WTC11 (cell line): ENCODE data around the gene GRIK2. TPM values are rescaled to one million over a fixed set of nuclear protein-coding genes. Genes with fewer than 3 reads are reported as not detected.

ENCODE experiments used
- ATAC-seq: fragments of 200-7000 bp; cut with Tn5 transposase; 2 replicates; pipeline ENCODE4 v1.10.0; 2021; ENCODE audit warnings: mild to moderate bottlenecking, moderate library complexity
- CTCF ChIA-PET: fragments of 300-600 bp; sonication (Branson Sonifier 250); formaldehyde crosslinking; loops from one replicate; lab custom pipeline; 2021; ENCODE audit warnings: antibody characterized with exemption; lab: Charles Lee
- POLR2A ChIA-PET: fragments of 350-600 bp; sonication (Branson Sonifier 250); formaldehyde crosslinking; loops from one replicate; lab custom pipeline; 2021; ENCODE audit warnings: antibody characterized with exemption; lab: Charles Lee
- DNase-seq: peaks from one replicate; pipeline ENCODE4 v3.0.0; 2021; ENCODE audit warnings: low spot score
- H3K27ac Mint-ChIP-seq: 2 replicates; pipeline ENCODE4 v1.8.0; 2021; ENCODE audit warnings: mixed read lengths
- H3K27me3 Mint-ChIP-seq: 2 replicates; pipeline ENCODE4 v1.8.0; 2021; ENCODE audit warnings: low read depth, mild to moderate bottlenecking, moderate library complexity, mixed read lengths
- H3K36me3 Mint-ChIP-seq: 2 replicates; pipeline ENCODE4 v1.8.0; 2021; ENCODE audit warnings: mixed read lengths
- H3K4me1 Mint-ChIP-seq: 2 replicates; pipeline ENCODE4 v1.8.0; 2022; ENCODE audit warnings: mixed read lengths
- H3K4me3 Mint-ChIP-seq: 2 replicates; pipeline ENCODE4 v1.8.0; 2021; ENCODE audit warnings: mild to moderate bottlenecking, moderate library complexity, mixed read lengths
- H3K9me3 Mint-ChIP-seq: 2 replicates; pipeline ENCODE4 v1.8.0; 2021; ENCODE audit warnings: mixed read lengths
- CDX4 ChIP-seq: fragments of 250-450 bp; sonication (Bioruptor Pico); IDR thresholded peaks from 2 replicates; pipeline ENCODE4 v1.9.0; 2021; ENCODE audit warnings: moderate library complexity, mild to moderate bottlenecking, inconsistent platforms, borderline replicate concordance
- ESRRA ChIP-seq: sonication (generic); formaldehyde crosslinking; IDR thresholded peaks from 2 replicates; pipeline ENCODE4 v1.8.1; 2022; ENCODE audit warnings: mild to moderate bottlenecking, missing genetic modification reagents, borderline replicate concordance
- JAZF1 ChIP-seq: fragments of 250-450 bp; sonication (Bioruptor Pico); IDR thresholded peaks from 2 replicates; pipeline ENCODE4 v1.9.0; 2021; ENCODE audit warnings: moderate library complexity, mild to moderate bottlenecking, inconsistent platforms
- KAT7 ChIP-seq: sonication (generic); formaldehyde crosslinking; IDR thresholded peaks from 2 replicates; pipeline ENCODE4 v1.8.1; 2023; ENCODE audit warnings: missing genetic modification reagents, mild to moderate bottlenecking, borderline replicate concordance
- NFYB ChIP-seq: sonication (generic); formaldehyde crosslinking; conservative IDR thresholded peaks from 2 replicates; pipeline ENCODE4 v1.8.0; 2022; ENCODE audit warnings: low read depth, missing genetic modification reagents
- NR2C2 ChIP-seq: sonication (generic); formaldehyde crosslinking; IDR thresholded peaks from 2 replicates; pipeline ENCODE4 v1.8.0; 2022; ENCODE audit warnings: mild to moderate bottlenecking, missing genetic modification reagents
- TEAD1 ChIP-seq: sonication (generic); formaldehyde crosslinking; IDR thresholded peaks from 2 replicates; pipeline ENCODE4 v1.8.0; 2022; ENCODE audit warnings: mild to moderate bottlenecking, missing genetic modification reagents
- ZNF219 ChIP-seq: sonication (generic); formaldehyde crosslinking; IDR thresholded peaks from 2 replicates; pipeline ENCODE4 v1.8.0; 2023; ENCODE audit warnings: missing genetic modification reagents, mild to moderate bottlenecking, borderline replicate concordance
- ZNF281 ChIP-seq: sonication (generic); formaldehyde crosslinking; IDR thresholded peaks from 2 replicates; pipeline ENCODE4 v1.8.0; 2023; ENCODE audit warnings: mild to moderate bottlenecking, missing genetic modification reagents
- ZNF512 ChIP-seq: sonication (generic); formaldehyde crosslinking; IDR thresholded peaks from 2 replicates; pipeline ENCODE4 v1.8.1; 2022; ENCODE audit warnings: missing genetic modification reagents, borderline replicate concordance
- total RNA-seq: library from RNA; stranded (reverse); gene quantifications from 3 replicates; pipeline ENCODE4 v1.2.3, GENCODE V29; 2021
- TF ChIP-seq, protein P1 (sequence below): sonication (generic); formaldehyde crosslinking; IDR thresholded peaks from 2 replicates; pipeline ENCODE4 v1.8.1; 2023; ENCODE audit warnings: mild to moderate bottlenecking, missing genetic modification reagents, moderate library complexity
- TF ChIP-seq, protein P2 (sequence below): sonication (generic); formaldehyde crosslinking; IDR thresholded peaks from 2 replicates; pipeline ENCODE4 v1.8.0; 2022; ENCODE audit warnings: mild to moderate bottlenecking, missing genetic modification reagents
- TF ChIP-seq, protein P3 (sequence below): sonication (generic); formaldehyde crosslinking; IDR thresholded peaks from 2 replicates; pipeline ENCODE4 v1.8.0; 2022; ENCODE audit warnings: missing genetic modification reagents

GRIK2 gene
- total RNA-seq, 1 experiment from 2014 or later = 2.7 TPM

GRCh38 chr6:102022281-102022680 is 628.8 kb downstream of the GRIK2 start:
- ChIA-PET CTCF (no interaction called here), POLR2A (no interaction called here)
- no peaks in the 10 kb centered on the region for H3K27me3 Mint-ChIP-seq
- DNase-seq (no peak), ATAC-seq (no peak)
- H3K4me3 Mint-ChIP-seq = no peak overlapping the region
- no peaks in the 10 kb centered on the region for H3K9me3 Mint-ChIP-seq
- no peak overlapping the region for H3K27ac Mint-ChIP-seq
- no peaks in the 10 kb centered on the region for H3K4me1 Mint-ChIP-seq
- no peaks in the 10 kb centered on the region for H3K36me3 Mint-ChIP-seq
- TF ChIP-seq CDX4 (CRISPR knock-in tag) (no peak), ZNF219 (CRISPR knock-in tag) (no peak), ZNF512 (CRISPR knock-in tag) (no peak), NFYB (CRISPR knock-in tag) (no peak), NR2C2 (CRISPR knock-in tag) (no peak), KAT7 (CRISPR knock-in tag) (no peak)
- TF ChIP-seq, protein P1, sequence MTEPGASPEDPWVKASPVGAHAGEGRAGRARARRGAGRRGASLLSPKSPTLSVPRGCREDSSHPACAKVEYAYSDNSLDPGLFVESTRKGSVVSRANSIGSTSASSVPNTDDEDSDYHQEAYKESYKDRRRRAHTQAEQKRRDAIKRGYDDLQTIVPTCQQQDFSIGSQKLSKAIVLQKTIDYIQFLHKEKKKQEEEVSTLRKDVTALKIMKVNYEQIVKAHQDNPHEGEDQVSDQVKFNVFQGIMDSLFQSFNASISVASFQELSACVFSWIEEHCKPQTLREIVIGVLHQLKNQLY = no peak

GRCh38 chr6:102022803-102023202 is 629.3 kb downstream of the GRIK2 start:
- Mint-ChIP-seq H3K27me3 (no peaks in the 10 kb centered on the region), H3K27ac (no peak overlapping the region), H3K4me3 (no peak overlapping the region), H3K4me1 (no peaks in the 10 kb centered on the region), H3K9me3 (no peaks in the 10 kb centered on the region), H3K36me3 (no peaks in the 10 kb centered on the region)
- ChIA-PET CTCF (no interaction called here), POLR2A (no interaction called here)
- TF ChIP-seq ESRRA (no peak), TEAD1 (CRISPR knock-in tag) (no peak)
- ATAC-seq = no peak
- DNase-seq = no peak

DNA sequence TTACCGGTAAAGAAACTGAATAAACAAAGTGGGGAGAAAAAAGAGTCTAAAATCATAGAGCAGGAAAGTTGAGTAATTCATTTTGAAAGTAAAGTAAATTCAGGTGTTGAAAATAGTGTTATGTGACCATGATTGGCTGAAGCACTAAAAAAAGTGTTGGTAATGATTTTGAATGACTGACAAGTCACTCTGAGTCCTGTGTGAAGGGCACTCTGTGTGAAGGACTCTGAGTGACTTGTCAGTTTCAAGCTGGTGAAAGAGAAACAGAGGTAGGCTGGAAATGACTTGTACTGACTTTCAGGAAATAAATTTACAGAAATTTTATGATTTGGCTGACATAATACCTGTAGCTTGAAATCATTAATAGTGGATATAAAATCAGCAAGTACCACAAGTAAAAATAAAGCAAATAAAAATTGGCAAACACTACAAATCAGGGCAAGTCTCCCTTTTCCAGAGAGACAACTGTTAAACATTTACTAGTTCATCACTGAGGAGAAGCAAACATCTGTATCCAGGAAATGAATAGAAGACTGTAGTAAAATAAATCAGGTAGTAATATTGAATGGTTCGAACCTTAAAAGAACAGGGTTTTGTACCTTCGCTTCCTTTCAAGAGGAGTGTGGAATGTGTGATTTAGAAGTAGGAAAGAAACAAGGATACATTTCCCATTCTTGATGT is 630.6 kb downstream of the GRIK2 start:
- Mint-ChIP-seq H3K27ac (no peak overlapping the region), H3K4me3 (no peak overlapping the region), H3K9me3 (no peaks in the 10 kb centered on the region), H3K4me1 (no peaks in the 10 kb centered on the region), H3K27me3 (no peaks in the 10 kb centered on the region), H3K36me3 (no peaks in the 10 kb centered on the region)
- no peak for TF ChIP-seq NFYB (CRISPR knock-in tag)
- TF ChIP-seq, protein P1 = no peak
- TF ChIP-seq ZNF281 (CRISPR knock-in tag) = no peak
- TF ChIP-seq JAZF1 (CRISPR knock-in tag) = no peak
- ATAC-seq (no peak), DNase-seq (no peak)
- ChIA-PET CTCF (no interaction called here), POLR2A (no interaction called here)

- H3K36me3 Mint-ChIP-seq = no peaks in the 10 kb centered on the region
- peaks cover 3% of the 10 kb centered on the region for H3K9me3 Mint-ChIP-seq
- 0 out of 2 replicates have a peak, but pooled peaks cover 4% of the 10 kb centered on the region for H3K4me1 Mint-ChIP-seq
- DNase-seq (no peak), ATAC-seq (no peak)
- no peak overlapping the region for H3K4me3 Mint-ChIP-seq
- no peaks in the 10 kb centered on the region for H3K27me3 Mint-ChIP-seq
- no peak overlapping the region for H3K27ac Mint-ChIP-seq
- POLR2A ChIA-PET = no interaction called here
- CTCF ChIA-PET = no interaction called here
- TF ChIP-seq, protein P2, sequence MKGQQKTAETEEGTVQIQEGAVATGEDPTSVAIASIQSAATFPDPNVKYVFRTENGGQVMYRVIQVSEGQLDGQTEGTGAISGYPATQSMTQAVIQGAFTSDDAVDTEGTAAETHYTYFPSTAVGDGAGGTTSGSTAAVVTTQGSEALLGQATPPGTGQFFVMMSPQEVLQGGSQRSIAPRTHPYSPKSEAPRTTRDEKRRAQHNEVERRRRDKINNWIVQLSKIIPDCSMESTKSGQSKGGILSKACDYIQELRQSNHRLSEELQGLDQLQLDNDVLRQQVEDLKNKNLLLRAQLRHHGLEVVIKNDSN (CRISPR knock-in tag) = no peak
- TF ChIP-seq, protein P3, sequence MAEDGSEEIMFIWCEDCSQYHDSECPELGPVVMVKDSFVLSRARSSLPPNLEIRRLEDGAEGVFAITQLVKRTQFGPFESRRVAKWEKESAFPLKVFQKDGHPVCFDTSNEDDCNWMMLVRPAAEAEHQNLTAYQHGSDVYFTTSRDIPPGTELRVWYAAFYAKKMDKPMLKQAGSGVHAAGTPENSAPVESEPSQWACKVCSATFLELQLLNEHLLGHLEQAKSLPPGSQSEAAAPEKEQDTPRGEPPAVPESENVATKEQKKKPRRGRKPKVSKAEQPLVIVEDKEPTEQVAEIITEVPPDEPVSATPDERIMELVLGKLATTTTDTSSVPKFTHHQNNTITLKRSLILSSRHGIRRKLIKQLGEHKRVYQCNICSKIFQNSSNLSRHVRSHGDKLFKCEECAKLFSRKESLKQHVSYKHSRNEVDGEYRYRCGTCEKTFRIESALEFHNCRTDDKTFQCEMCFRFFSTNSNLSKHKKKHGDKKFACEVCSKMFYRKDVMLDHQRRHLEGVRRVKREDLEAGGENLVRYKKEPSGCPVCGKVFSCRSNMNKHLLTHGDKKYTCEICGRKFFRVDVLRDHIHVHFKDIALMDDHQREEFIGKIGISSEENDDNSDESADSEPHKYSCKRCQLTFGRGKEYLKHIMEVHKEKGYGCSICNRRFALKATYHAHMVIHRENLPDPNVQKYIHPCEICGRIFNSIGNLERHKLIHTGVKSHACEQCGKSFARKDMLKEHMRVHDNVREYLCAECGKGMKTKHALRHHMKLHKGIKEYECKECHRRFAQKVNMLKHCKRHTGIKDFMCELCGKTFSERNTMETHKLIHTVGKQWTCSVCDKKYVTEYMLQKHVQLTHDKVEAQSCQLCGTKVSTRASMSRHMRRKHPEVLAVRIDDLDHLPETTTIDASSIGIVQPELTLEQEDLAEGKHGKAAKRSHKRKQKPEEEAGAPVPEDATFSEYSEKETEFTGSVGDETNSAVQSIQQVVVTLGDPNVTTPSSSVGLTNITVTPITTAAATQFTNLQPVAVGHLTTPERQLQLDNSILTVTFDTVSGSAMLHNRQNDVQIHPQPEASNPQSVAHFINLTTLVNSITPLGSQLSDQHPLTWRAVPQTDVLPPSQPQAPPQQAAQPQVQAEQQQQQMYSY (CRISPR knock-in tag) = no peak
These were observed 633.1 kb downstream of the GRIK2 start for GRCh38 chr6:102026649-102027048.
